HG03469 (cell line): ENCODE data around the gene HES4.

ENCODE experiments used
- ATAC-seq: cut with Tn5 transposase; IDR thresholded peaks from one replicate; pipeline ENCODE4 v1.9.1; 2021; ENCODE audit warnings: mild to moderate bottlenecking, moderate library complexity, moderate number of reproducible peaks; ENCODE audit not compliant: unreplicated experiment

Gene HES4

DNA sequence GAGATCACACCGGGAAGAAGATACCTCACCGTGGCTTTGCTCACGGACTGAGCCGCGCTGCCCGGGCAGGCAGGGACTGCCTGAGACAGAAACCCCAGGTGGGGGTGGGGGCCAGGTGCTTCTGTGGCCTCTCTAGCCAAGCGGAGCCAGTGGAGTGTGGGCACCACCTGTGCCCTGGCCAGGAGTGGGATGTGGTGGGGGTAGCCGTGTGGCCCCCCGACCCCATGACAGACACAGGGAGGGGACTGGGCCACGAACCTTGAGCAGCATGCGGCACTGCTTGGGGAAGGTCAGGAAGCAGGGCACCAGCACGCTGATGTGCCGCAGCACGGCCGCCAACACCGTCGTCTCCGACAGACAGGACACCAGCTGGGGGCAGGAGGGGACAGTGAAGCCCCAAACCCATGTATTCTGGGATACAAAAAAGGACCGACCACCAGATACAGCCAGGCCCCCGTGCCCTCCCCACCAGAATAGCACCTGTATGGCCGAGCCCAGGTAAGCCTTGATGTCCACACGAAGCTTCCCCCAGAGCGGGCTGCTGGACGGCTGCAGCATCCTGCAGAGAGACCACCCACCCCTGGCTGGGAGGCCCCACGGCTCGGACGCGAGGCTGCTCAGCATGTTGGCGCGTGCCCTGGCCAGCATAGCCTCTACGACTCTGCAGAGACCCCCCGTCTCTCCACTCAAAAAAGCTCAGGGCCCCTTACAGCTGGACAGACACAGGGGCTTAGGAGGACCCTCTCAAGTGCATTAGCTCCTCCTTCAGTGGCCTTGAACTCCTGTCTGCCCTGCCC lies 46.2 kb downstream of the HES4 start:
- no peak for ATAC-seq

DNA sequence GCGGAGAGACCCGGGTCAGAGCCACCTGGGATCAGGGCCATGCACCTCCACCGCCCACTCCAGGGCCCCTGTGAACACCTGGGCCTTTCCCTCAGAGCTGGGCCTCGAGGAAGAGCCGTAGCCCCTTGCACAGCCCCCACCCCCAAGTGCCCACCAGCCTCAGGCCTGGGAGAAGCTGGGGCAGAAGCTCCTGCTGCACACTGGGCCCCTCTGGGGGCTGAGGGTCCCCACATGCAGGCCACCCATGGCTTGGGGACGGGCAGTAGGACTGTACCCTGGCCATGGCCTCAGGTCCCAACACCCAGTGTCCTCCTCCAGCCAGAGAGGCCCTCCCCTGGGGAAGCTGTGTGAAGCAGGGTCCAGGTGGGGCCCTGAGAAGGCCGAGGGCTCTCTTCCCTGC lies 47.3 kb downstream of the HES4 start:
- ATAC-seq: no peak

GRCh38 chr1:952201-952600 lies 47.7 kb downstream of the HES4 start:
- ATAC-seq: no peak

GRCh38 chr1:951364-951763 lies 48.5 kb downstream of the HES4 start:
- ATAC-seq: no peak

DNA sequence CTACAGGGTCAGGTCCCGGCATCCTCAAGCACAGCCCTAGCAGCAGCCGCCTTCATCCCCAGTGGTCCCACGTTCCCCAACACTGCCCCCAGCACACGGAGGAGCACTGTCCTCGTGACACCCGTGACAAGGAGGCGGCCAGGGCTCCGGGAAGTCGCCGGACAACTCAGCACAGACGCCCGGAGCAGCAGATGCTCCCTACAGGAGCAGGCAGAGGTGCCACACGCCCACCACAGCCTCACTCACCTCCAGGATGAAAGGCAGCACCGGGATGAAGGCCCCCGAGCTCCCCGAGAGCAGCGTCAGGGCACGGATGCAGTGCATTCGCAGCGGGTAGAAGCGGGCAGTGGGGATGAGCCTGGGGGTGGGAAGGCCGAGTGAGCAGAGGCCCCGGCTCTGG lies 49.0 kb downstream of the HES4 start:
- no peak for ATAC-seq

GRCh38 chr1:950268-950667 lies 49.6 kb downstream of the HES4 start:
- no peak for ATAC-seq
